Measurements from ENCODE around the gene PSMC5. TPM values are rescaled to one million over a fixed set of nuclear protein-coding genes. Genes with fewer than 3 reads are reported as not detected.

PSMC5 gene
- total RNA-seq, 1 donor from 2014 or later: 116 TPM

GRCh38 chr17:63780928-63781327 is 46.3 kb upstream of the PSMC5 start:
- DNase-seq (ENCODE audit: low read depth): no peak
- H3K36me3 Mint-ChIP-seq (ENCODE audit: low read depth, unreplicated experiment): peaks cover 9% of the 10 kb centered on the region
- peaks cover 23% of the 10 kb centered on the region for H3K36me3 ChIP-seq (ENCODE audit: insufficient read depth, low read length)
- H3K4me1 ChIP-seq (ENCODE audit: insufficient read depth, low read length): peaks cover 11% of the 10 kb centered on the region
- no peaks in the 10 kb centered on the region for H3K27me3 ChIP-seq (ENCODE audit: insufficient read depth, low read length)
- H3K9ac ChIP-seq (ENCODE audit: low read length): no peak overlapping the region
- peak overlapping the region; percentile 1 for H3K27ac Mint-ChIP-seq (ENCODE audit: unreplicated experiment)
- TF ChIP-seq EZH2 (IDR thresholded peaks at IDR 0.05; ENCODE audit: insufficient read depth, low read length): no peak
- TF ChIP-seq, protein P1, sequence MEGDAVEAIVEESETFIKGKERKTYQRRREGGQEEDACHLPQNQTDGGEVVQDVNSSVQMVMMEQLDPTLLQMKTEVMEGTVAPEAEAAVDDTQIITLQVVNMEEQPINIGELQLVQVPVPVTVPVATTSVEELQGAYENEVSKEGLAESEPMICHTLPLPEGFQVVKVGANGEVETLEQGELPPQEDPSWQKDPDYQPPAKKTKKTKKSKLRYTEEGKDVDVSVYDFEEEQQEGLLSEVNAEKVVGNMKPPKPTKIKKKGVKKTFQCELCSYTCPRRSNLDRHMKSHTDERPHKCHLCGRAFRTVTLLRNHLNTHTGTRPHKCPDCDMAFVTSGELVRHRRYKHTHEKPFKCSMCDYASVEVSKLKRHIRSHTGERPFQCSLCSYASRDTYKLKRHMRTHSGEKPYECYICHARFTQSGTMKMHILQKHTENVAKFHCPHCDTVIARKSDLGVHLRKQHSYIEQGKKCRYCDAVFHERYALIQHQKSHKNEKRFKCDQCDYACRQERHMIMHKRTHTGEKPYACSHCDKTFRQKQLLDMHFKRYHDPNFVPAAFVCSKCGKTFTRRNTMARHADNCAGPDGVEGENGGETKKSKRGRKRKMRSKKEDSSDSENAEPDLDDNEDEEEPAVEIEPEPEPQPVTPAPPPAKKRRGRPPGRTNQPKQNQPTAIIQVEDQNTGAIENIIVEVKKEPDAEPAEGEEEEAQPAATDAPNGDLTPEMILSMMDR (IDR thresholded peaks at IDR 0.05; ENCODE audit: insufficient read depth, low read depth, low read length): no peak
- H3K9me3 Mint-ChIP-seq (ENCODE audit: unreplicated experiment): no peaks in the 10 kb centered on the region
- H3K4me3 ChIP-seq (ENCODE audit: insufficient read depth, low read depth, low read length): no peak overlapping the region
- peaks cover 98% of the 10 kb centered on the region for H3K79me2 ChIP-seq (ENCODE audit: insufficient read depth, low read length)
- peaks cover 97% of the 10 kb centered on the region for H4K20me1 ChIP-seq (ENCODE audit: insufficient read depth, low read length)
- H3K27ac ChIP-seq (ENCODE audit: low read depth, low read length): no peak overlapping the region
- peak overlapping the region; percentile 4 for H3K4me2 ChIP-seq (ENCODE audit: low read length)
- no peak overlapping the region for H2AFZ ChIP-seq (ENCODE audit: low read depth, low read length)
- no peaks in the 10 kb centered on the region for H3K9me3 ChIP-seq (ENCODE audit: insufficient read depth, low read depth, low read length)
- no peak for FAIRE-seq
- peak overlapping the region; percentile 11 for H3K4me3 Mint-ChIP-seq (ENCODE audit: unreplicated experiment)
- H3K27me3 Mint-ChIP-seq (ENCODE audit: low read depth, unreplicated experiment): no peaks in the 10 kb centered on the region
- peaks cover 38% of the 10 kb centered on the region for H3K4me1 Mint-ChIP-seq (ENCODE audit: low read depth, unreplicated experiment)

- FAIRE-seq (no peak), DNase-seq (ENCODE audit: low read depth) (no peak)
- Histone ChIP-seq H3K4me2 (ENCODE audit: low read length) (no peak overlapping the region), H3K4me1 (ENCODE audit: insufficient read depth, low read length) (peaks cover 9% of the 10 kb centered on the region), H3K36me3 (ENCODE audit: insufficient read depth, low read length) (peaks cover 21% of the 10 kb centered on the region), H3K9ac (ENCODE audit: low read length) (no peak overlapping the region), H4K20me1 (ENCODE audit: insufficient read depth, low read length) (peaks cover 95% of the 10 kb centered on the region), H3K9me3 (ENCODE audit: insufficient read depth, low read depth, low read length) (no peaks in the 10 kb centered on the region), H3K79me2 (ENCODE audit: insufficient read depth, low read length) (peaks cover 97% of the 10 kb centered on the region), H3K4me3 (ENCODE audit: insufficient read depth, low read depth, low read length) (no peak overlapping the region), H2AFZ (ENCODE audit: low read depth, low read length) (no peak overlapping the region), H3K27ac (ENCODE audit: low read depth, low read length) (no peak overlapping the region), H3K27me3 (ENCODE audit: insufficient read depth, low read length) (no peaks in the 10 kb centered on the region)
- H3K4me1 Mint-ChIP-seq (ENCODE audit: low read depth, unreplicated experiment): peaks cover 27% of the 10 kb centered on the region
- peaks cover 12% of the 10 kb centered on the region for H3K36me3 Mint-ChIP-seq (ENCODE audit: low read depth, unreplicated experiment)
- H3K27me3 Mint-ChIP-seq (ENCODE audit: low read depth, unreplicated experiment): no peaks in the 10 kb centered on the region
- no peak for TF ChIP-seq EZH2 (IDR thresholded peaks at IDR 0.05; ENCODE audit: insufficient read depth, low read length)
- TF ChIP-seq, protein P1 (IDR thresholded peaks at IDR 0.05; ENCODE audit: insufficient read depth, low read depth, low read length): no peak
- H3K9me3 Mint-ChIP-seq (ENCODE audit: unreplicated experiment): no peaks in the 10 kb centered on the region
- H3K4me3 Mint-ChIP-seq (ENCODE audit: unreplicated experiment): no peak overlapping the region
- no peak overlapping the region for H3K27ac Mint-ChIP-seq (ENCODE audit: unreplicated experiment)
Observed at GRCh38 chr17:63783522-63783921, 43.7 kb upstream of the PSMC5 start.

DNA sequence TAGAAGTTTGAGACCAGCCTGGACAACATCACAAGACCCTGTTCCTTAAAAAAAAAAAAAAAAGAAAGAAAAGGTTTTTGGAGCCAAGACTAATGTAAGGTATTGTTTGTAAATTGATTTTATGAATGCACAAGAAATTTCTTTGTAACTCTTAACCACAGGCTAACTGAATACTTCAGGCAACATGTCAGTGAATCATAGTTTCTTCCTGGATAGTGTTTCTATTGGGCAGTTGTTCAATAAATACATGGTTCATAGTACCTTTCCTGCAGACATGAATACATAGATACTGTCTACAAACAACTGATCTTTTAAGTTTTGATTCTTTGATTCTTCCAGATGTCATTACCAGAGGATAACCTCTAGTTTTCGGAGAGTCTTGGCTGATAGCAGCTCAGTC is 41.7 kb upstream of the PSMC5 start:
- H3K9me3 ChIP-seq (ENCODE audit: insufficient read depth, low read depth, low read length): no peaks in the 10 kb centered on the region
- H3K4me1 Mint-ChIP-seq (ENCODE audit: low read depth, unreplicated experiment): peaks cover 24% of the 10 kb centered on the region
- DNase-seq (ENCODE audit: low read depth): peak; percentile 71
- H4K20me1 ChIP-seq (ENCODE audit: insufficient read depth, low read length): peaks cover 94% of the 10 kb centered on the region
- no peak for TF ChIP-seq EZH2 (IDR thresholded peaks at IDR 0.05; ENCODE audit: insufficient read depth, low read length)
- TF ChIP-seq, protein P1 (IDR thresholded peaks at IDR 0.05; ENCODE audit: insufficient read depth, low read depth, low read length): no peak
- H3K36me3 Mint-ChIP-seq (ENCODE audit: low read depth, unreplicated experiment): peaks cover 14% of the 10 kb centered on the region
- peak overlapping the region; percentile 39 for H3K4me2 ChIP-seq (ENCODE audit: low read length)
- H2AFZ ChIP-seq (ENCODE audit: low read depth, low read length): no peak overlapping the region
- H3K9ac ChIP-seq (ENCODE audit: low read length): no peak overlapping the region
- H3K4me1 ChIP-seq (ENCODE audit: insufficient read depth, low read length): peaks cover 9% of the 10 kb centered on the region
- no peaks in the 10 kb centered on the region for H3K27me3 ChIP-seq (ENCODE audit: insufficient read depth, low read length)
- peak overlapping the region; percentile 13 for H3K27ac ChIP-seq (ENCODE audit: low read depth, low read length)
- H3K9me3 Mint-ChIP-seq (ENCODE audit: unreplicated experiment): no peaks in the 10 kb centered on the region
- peaks cover 97% of the 10 kb centered on the region for H3K79me2 ChIP-seq (ENCODE audit: insufficient read depth, low read length)
- FAIRE-seq: no peak
- H3K36me3 ChIP-seq (ENCODE audit: insufficient read depth, low read length): peaks cover 32% of the 10 kb centered on the region
- no peaks in the 10 kb centered on the region for H3K27me3 Mint-ChIP-seq (ENCODE audit: low read depth, unreplicated experiment)
- no peak overlapping the region for H3K4me3 Mint-ChIP-seq (ENCODE audit: unreplicated experiment)
- no peak overlapping the region for H3K4me3 ChIP-seq (ENCODE audit: insufficient read depth, low read depth, low read length)
- H3K27ac Mint-ChIP-seq (ENCODE audit: unreplicated experiment): peak overlapping the region; percentile 62
